Measurements from ENCODE around the gene CD300E. TPM values are rescaled to one million over a fixed set of nuclear protein-coding genes. Genes with fewer than 3 reads are reported as not detected.

The CD300E gene
- polyA plus RNA-seq, 1 donor from 2014 or later: not detected

- Histone ChIP-seq H2AFZ (ENCODE audit: low read depth, low read length) (no peak overlapping the region), H3K79me2 (replicated peaks; ENCODE audit: insufficient read depth, low read length) (no peaks in the 10 kb centered on the region), H3K9ac (ENCODE audit: low read length) (no peak overlapping the region), H3K27me3 (ENCODE audit: insufficient read depth, low read depth, low read length) (peaks cover 4% of the 10 kb centered on the region), H4K20me1 (ENCODE audit: insufficient read depth) (no peaks in the 10 kb centered on the region), H3K27ac (ENCODE audit: low read length) (no peak overlapping the region), H3K36me3 (ENCODE audit: insufficient read depth, low read length) (no peaks in the 10 kb centered on the region), H3K4me3 (ENCODE audit: low read length) (no peak overlapping the region), H3F3A (ENCODE audit: insufficient read depth, low read length, poor library complexity, severe bottlenecking) (no peaks in the 10 kb centered on the region), H3K9me2 (ENCODE audit: insufficient read depth, low read length) (no peaks in the 10 kb centered on the region), H3K4me2 (ENCODE audit: low read length) (no peak overlapping the region), H3K9me3 (ENCODE audit: low read length) (no peaks in the 10 kb centered on the region)
- TF ChIP-seq EP300 (conservative IDR thresholded peaks at IDR 0.05; ENCODE audit: poor library complexity, severe bottlenecking) (no peak), SMC3 (conservative IDR thresholded peaks at IDR 0.05; ENCODE audit: poor library complexity) (no peak), TAF1 (IDR thresholded peaks at IDR 0.05; ENCODE audit: low read depth) (no peak), REST (IDR thresholded peaks at IDR 0.05; ENCODE audit: borderline replicate concordance) (no peak), MXI1 (conservative IDR thresholded peaks at IDR 0.05; ENCODE audit: poor library complexity, severe bottlenecking) (no peak), RAD21 (conservative IDR thresholded peaks at IDR 0.05) (no peak), CTCF (IDR thresholded peaks at IDR 0.05; ENCODE audit: poor library complexity, severe bottlenecking) (no peak), EZH2 (IDR thresholded peaks at IDR 0.05; ENCODE audit: borderline replicate concordance, insufficient read depth, low read length, poor library complexity, severe bottlenecking) (no peak), POLR2AphosphoS5 (IDR thresholded peaks at IDR 0.05) (no peak)
Observed at GRCh38 chr17:74603746-74604145, 19.8 kb downstream of the CD300E start.

GRCh38 chr17:74603037-74603635 is 20.4 kb downstream of the CD300E start:
- Histone ChIP-seq H3K36me3 (ENCODE audit: insufficient read depth, low read length) (no peaks in the 10 kb centered on the region), H3K79me2 (replicated peaks; ENCODE audit: insufficient read depth, low read length) (no peaks in the 10 kb centered on the region), H3F3A (ENCODE audit: insufficient read depth, low read length, poor library complexity, severe bottlenecking) (no peaks in the 10 kb centered on the region), H3K9ac (ENCODE audit: low read length) (no peak overlapping the region), H2AFZ (ENCODE audit: low read depth, low read length) (no peak overlapping the region), H3K27me3 (ENCODE audit: insufficient read depth, low read depth, low read length) (peaks cover 4% of the 10 kb centered on the region), H3K27ac (ENCODE audit: low read length) (no peak overlapping the region), H3K4me3 (ENCODE audit: low read length) (no peak overlapping the region), H3K9me3 (ENCODE audit: low read length) (no peaks in the 10 kb centered on the region), H4K20me1 (ENCODE audit: insufficient read depth) (no peaks in the 10 kb centered on the region), H3K4me2 (ENCODE audit: low read length) (no peak overlapping the region), H3K9me2 (ENCODE audit: insufficient read depth, low read length) (no peaks in the 10 kb centered on the region)
- TF ChIP-seq REST (IDR thresholded peaks at IDR 0.05; ENCODE audit: borderline replicate concordance): no peak
- TF ChIP-seq POLR2AphosphoS5 (IDR thresholded peaks at IDR 0.05): no peak
- no peak for TF ChIP-seq SMC3 (conservative IDR thresholded peaks at IDR 0.05; ENCODE audit: poor library complexity)
- TF ChIP-seq EZH2 (IDR thresholded peaks at IDR 0.05; ENCODE audit: borderline replicate concordance, insufficient read depth, low read length, poor library complexity, severe bottlenecking): no peak
- no peak for TF ChIP-seq MXI1 (conservative IDR thresholded peaks at IDR 0.05; ENCODE audit: poor library complexity, severe bottlenecking)
- no peak for TF ChIP-seq EP300 (conservative IDR thresholded peaks at IDR 0.05; ENCODE audit: poor library complexity, severe bottlenecking)
- no peak for TF ChIP-seq CTCF (IDR thresholded peaks at IDR 0.05; ENCODE audit: poor library complexity, severe bottlenecking)
- TF ChIP-seq TAF1 (IDR thresholded peaks at IDR 0.05; ENCODE audit: low read depth): no peak
- TF ChIP-seq RAD21 (conservative IDR thresholded peaks at IDR 0.05): no peak
